Smooth muscle cell (in vitro differentiated cells): ENCODE results near the gene KCNIP4. TPM values are rescaled to one million over a fixed set of nuclear protein-coding genes. Genes with fewer than 3 reads are reported as not detected.

Experiments used
- DNase-seq: peaks from one replicate; lab custom pipeline; 2025; ENCODE audit not compliant: unreplicated experiment; lab: John Stamatoyannopoulos, UW
- H2AFZ ChIP-seq: fragments of 200-600 bp; sonication (generic); 2 replicates; pipeline ENCODE4 v1.6.0; 2016; ENCODE audit warnings: antibody characterized with exemption, low read depth, mild to moderate bottlenecking
- H3F3A ChIP-seq: fragments of 200-600 bp; sonication (generic); 2 replicates; pipeline ENCODE4 v1.6.0; 2017; ENCODE audit warnings: antibody characterized with exemption, low read depth
- H3K27ac ChIP-seq: fragments of 200-600 bp; sonication (generic); 2 replicates; pipeline ENCODE4 v1.5.1; 2016; ENCODE audit warnings: low read depth, mild to moderate bottlenecking
- H3K27me3 ChIP-seq: fragments of 200-600 bp; sonication (generic); 2 replicates; pipeline ENCODE4 v1.6.1; 2016; ENCODE audit warnings: low read depth, mild to moderate bottlenecking
- H3K36me3 ChIP-seq: fragments of 200-600 bp; sonication (generic); 2 replicates; pipeline ENCODE4 v1.5.1; 2016; ENCODE audit warnings: low read depth
- H3K4me1 ChIP-seq: fragments of 200-600 bp; sonication (generic); 2 replicates; pipeline ENCODE4 v1.5.1; 2016; ENCODE audit warnings: low read depth
- H3K4me2 ChIP-seq: fragments of 200-600 bp; sonication (generic); 2 replicates; pipeline ENCODE4 v1.6.0; 2016; ENCODE audit warnings: mild to moderate bottlenecking
- H3K4me3 ChIP-seq: fragments of 200-600 bp; sonication (generic); 2 replicates; pipeline ENCODE4 v1.5.1; 2016; ENCODE audit warnings: mild to moderate bottlenecking
- H3K79me2 ChIP-seq: fragments of 200-600 bp; sonication (generic); 2 replicates; pipeline ENCODE4 v1.6.0; 2016; ENCODE audit warnings: low read depth, mild to moderate bottlenecking
- H3K9ac ChIP-seq: fragments of 200-600 bp; sonication (generic); 2 replicates; pipeline ENCODE4 v1.6.0; 2016; ENCODE audit warnings: low read depth
- H3K9me3 ChIP-seq: fragments of 200-600 bp; sonication (generic); replicated peaks from 2 replicates; pipeline ENCODE4 v1.5.1; 2016; ENCODE audit warnings: low read depth
- H4K20me1 ChIP-seq: fragments of 200-600 bp; sonication (generic); 2 replicates; pipeline ENCODE4 v1.6.0; 2016; ENCODE audit warnings: low read depth
- WGBS: methylation state at CpG from one replicate; pipeline ENCODE4 v1.1.7; 2016; ENCODE audit warnings: low lambda C conversion rate; 5-methylcytosine and 5-hydroxymethylcytosine counted together
- polyA plus RNA-seq: library from polyadenylated mRNA; unstranded; fragments of >200 nt; fragmentation: Nextera tagmentation; extraction: Ambion mirVana; gene quantifications from 2 replicates; pipeline ENCODE4 v1.2.1, GENCODE V29; 2016
- total RNA-seq: library from RNA; depleted of rRNA; stranded (reverse); fragments of >200 nt; gene quantifications from 2 replicates; pipeline ENCODE4 v1.2.3, GENCODE V29; 2014
- TF ChIP-seq, protein P1 (sequence below): fragments of 200-600 bp; sonication (generic); IDR thresholded peaks from 2 replicates; pipeline ENCODE4 v1.5.1; 2017; ENCODE audit warnings: borderline replicate concordance, mild to moderate bottlenecking, antibody characterized with exemption; ENCODE audit not compliant: insufficient read depth, poor library complexity, severe bottlenecking

The KCNIP4 gene
- total and polyA plus RNA-seq, 2 experiments from 2014 or later, result 0.07 TPM; not detected in 1

- no peaks in the 10 kb centered on the region for H3K36me3 ChIP-seq
- 69% methylated on average over 3 of the region's 3 CpGs for WGBS
- no peak overlapping the region for H3K4me3 ChIP-seq
- no peaks in the 10 kb centered on the region for H3K9me3 ChIP-seq
- no peaks in the 10 kb centered on the region for H3K79me2 ChIP-seq
- no peak overlapping the region for H2AFZ ChIP-seq
- no peaks in the 10 kb centered on the region for H3F3A ChIP-seq
- no peak overlapping the region for H3K27ac ChIP-seq
- DNase-seq, result no peak
- no peaks in the 10 kb centered on the region for H3K27me3 ChIP-seq
- TF ChIP-seq, protein P1, sequence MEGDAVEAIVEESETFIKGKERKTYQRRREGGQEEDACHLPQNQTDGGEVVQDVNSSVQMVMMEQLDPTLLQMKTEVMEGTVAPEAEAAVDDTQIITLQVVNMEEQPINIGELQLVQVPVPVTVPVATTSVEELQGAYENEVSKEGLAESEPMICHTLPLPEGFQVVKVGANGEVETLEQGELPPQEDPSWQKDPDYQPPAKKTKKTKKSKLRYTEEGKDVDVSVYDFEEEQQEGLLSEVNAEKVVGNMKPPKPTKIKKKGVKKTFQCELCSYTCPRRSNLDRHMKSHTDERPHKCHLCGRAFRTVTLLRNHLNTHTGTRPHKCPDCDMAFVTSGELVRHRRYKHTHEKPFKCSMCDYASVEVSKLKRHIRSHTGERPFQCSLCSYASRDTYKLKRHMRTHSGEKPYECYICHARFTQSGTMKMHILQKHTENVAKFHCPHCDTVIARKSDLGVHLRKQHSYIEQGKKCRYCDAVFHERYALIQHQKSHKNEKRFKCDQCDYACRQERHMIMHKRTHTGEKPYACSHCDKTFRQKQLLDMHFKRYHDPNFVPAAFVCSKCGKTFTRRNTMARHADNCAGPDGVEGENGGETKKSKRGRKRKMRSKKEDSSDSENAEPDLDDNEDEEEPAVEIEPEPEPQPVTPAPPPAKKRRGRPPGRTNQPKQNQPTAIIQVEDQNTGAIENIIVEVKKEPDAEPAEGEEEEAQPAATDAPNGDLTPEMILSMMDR, result no peak
- H4K20me1 ChIP-seq, result no peaks in the 10 kb centered on the region
- no peak overlapping the region for H3K4me2 ChIP-seq
- H3K9ac ChIP-seq, result no peak overlapping the region
- no peaks in the 10 kb centered on the region for H3K4me1 ChIP-seq
Observed at GRCh38 chr4:21962691-21963090, 14.1 kb upstream of the KCNIP4 start.

GRCh38 chr4:21960793-21961192 lies 12.2 kb upstream of the KCNIP4 start:
- Histone ChIP-seq H4K20me1 (no peaks in the 10 kb centered on the region), H3K4me3 (no peak overlapping the region), H3K4me2 (no peak overlapping the region), H3F3A (no peaks in the 10 kb centered on the region), H3K79me2 (no peaks in the 10 kb centered on the region), H3K36me3 (no peaks in the 10 kb centered on the region), H3K9ac (no peak overlapping the region), H3K9me3 (no peaks in the 10 kb centered on the region), H3K27ac (no peak overlapping the region), H3K27me3 (no peaks in the 10 kb centered on the region), H2AFZ (no peak overlapping the region), H3K4me1 (no peaks in the 10 kb centered on the region)
- TF ChIP-seq, protein P1, result no peak
- WGBS, result 88% methylated on average over 4 of the region's 4 CpGs
- DNase-seq, result no peak

GRCh38 chr4:21954916-21955315 lies 6.3 kb upstream of the KCNIP4 start:
- no peaks in the 10 kb centered on the region for H3F3A ChIP-seq
- H2AFZ ChIP-seq, result no peak overlapping the region
- no peak overlapping the region for H3K4me3 ChIP-seq
- H3K27me3 ChIP-seq, result peaks cover 17% of the 10 kb centered on the region
- DNase-seq, result no peak
- no peaks in the 10 kb centered on the region for H3K79me2 ChIP-seq
- no peak overlapping the region for H3K9ac ChIP-seq
- no peaks in the 10 kb centered on the region for H3K36me3 ChIP-seq
- no peaks in the 10 kb centered on the region for H4K20me1 ChIP-seq
- 82% methylated on average over 3 of the region's 3 CpGs for WGBS
- TF ChIP-seq, protein P1, result no peak
- no peaks in the 10 kb centered on the region for H3K9me3 ChIP-seq
- no peak overlapping the region for H3K27ac ChIP-seq
- no peak overlapping the region for H3K4me2 ChIP-seq
- no peaks in the 10 kb centered on the region for H3K4me1 ChIP-seq

DNA sequence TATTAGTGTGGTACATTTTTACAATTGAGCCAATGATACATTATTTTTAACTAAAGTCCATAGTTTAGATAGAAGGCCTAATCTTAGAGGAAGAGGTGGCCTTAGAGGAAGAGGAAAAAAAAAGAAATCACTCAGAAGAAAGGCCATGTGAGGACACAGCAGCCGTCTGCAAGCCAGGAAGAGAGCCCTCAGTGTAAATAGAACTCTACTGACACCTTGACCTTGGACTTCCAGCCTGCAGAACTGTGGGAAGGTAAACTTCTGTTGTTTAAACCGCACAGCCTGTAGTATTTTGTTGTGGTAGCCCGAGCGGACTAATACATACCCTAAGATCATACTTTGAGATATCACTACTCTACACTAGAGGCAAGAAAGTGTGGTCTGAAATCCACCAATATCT lies 5.1 kb upstream of the KCNIP4 start:
- H2AFZ ChIP-seq, result no peak overlapping the region
- H3K4me1 ChIP-seq, result no peaks in the 10 kb centered on the region
- WGBS, result 69% methylated on average over 4 of the region's 4 CpGs

More for the DNA sequence above, 5.1 kb upstream of the KCNIP4 start:
- Histone ChIP-seq H3K9ac (no peak overlapping the region), H3K27ac (no peak overlapping the region), H3K27me3 (peaks cover 29% of the 10 kb centered on the region), H3K36me3 (no peaks in the 10 kb centered on the region), H3F3A (no peaks in the 10 kb centered on the region), H3K4me3 (no peak overlapping the region), H3K9me3 (no peaks in the 10 kb centered on the region), H4K20me1 (no peaks in the 10 kb centered on the region), H3K79me2 (no peaks in the 10 kb centered on the region), H3K4me2 (no peak overlapping the region)
- TF ChIP-seq, protein P1, result no peak
- DNase-seq, result no peak
